Vagina (tissue), 2 donors: Measurements from ENCODE around the gene MAZ. TPM values are rescaled to one million over a fixed set of nuclear protein-coding genes. Genes with fewer than 3 reads are reported as not detected.
"Not testable (repeated sequence)": the region's sequence is repeated elsewhere in the genome, so short reads cannot be mapped to it uniquely, and the experiment has no call there.

ENCODE experiments used
- DNase-seq, 2 donors: peaks; one replicate each; pipeline ENCODE4 v3.0.0-alpha.2; 2017; ENCODE audit errors: extremely low spot score in 2 of 2
- H3K27ac ChIP-seq: fragments of 200-600 bp; sonication (generic); one replicate; pipeline ENCODE4 v1.5.1; 2019
- H3K27me3 ChIP-seq: fragments of 200-600 bp; sonication (generic); one replicate; pipeline ENCODE4 v1.5.1; 2019
- H3K36me3 ChIP-seq, 2 donors: fragments of 200-600 bp; sonication (generic); one replicate each; pipeline ENCODE4 v1.5.1; 2017 to 2019
- H3K4me1 ChIP-seq: fragments of 200-600 bp; sonication (generic); one replicate; pipeline ENCODE4 v1.5.1; 2019
- H3K4me3 ChIP-seq, 2 donors: fragments of 200-600 bp; sonication (generic); 1 replicate in 1 of 2; 2 replicates in 1 of 2; pipeline ENCODE4 v1.5.1; 2016 to 2019
- H3K9me3 ChIP-seq: fragments of 200-600 bp; sonication (generic); one replicate; pipeline ENCODE4 v1.5.1; 2019
- CTCF ChIP-seq, 3 experiments: fragments of 450-650 bp in 2 of 3; fragments of 200-600 bp in 1 of 3; sonication (generic) in 1 of 3; IDR thresholded peaks; one replicate each; pipeline ENCODE4 v1.5.1; 2017 to 2019; ENCODE audit warnings: antibody characterized with exemption in 3 of 3, mild to moderate bottlenecking in 2 of 3, moderate library complexity in 2 of 3
- POLR2A ChIP-seq, 2 donors: fragments of 450-650 bp; IDR thresholded peaks; one replicate each; pipeline ENCODE4 v1.6.1; 2017; ENCODE audit warnings: antibody characterized with exemption in 2 of 2, mild to moderate bottlenecking in 2 of 2, moderate library complexity in 2 of 2
- POLR2AphosphoS5 ChIP-seq, 2 donors: sonication (generic); formaldehyde crosslinking; IDR thresholded peaks; one replicate each; pipeline ENCODE4 v1.9.0; 2017; ENCODE audit warnings: antibody characterized with exemption in 2 of 2, mild to moderate bottlenecking in 2 of 2, low read depth in 1 of 2; ENCODE audit not compliant: insufficient read depth in 1 of 2
- intact Hi-C: fragments of 100-400 bp; cut with DNase I; formaldehyde crosslinking; loops from one replicate; pipeline ENCODE4 v1.15.1; 2023
- total RNA-seq: library from RNA; depleted of rRNA; stranded (reverse); fragments of >200 nt; gene quantifications from one replicate; pipeline ENCODE4 v1.2.3, GENCODE V29; 2016

Gene MAZ
- total RNA-seq, 1 donor from 2014 or later = 87.7 TPM

GRCh38 chr16:29769507-29769906 is 36.8 kb upstream of the MAZ start:
- H3K27me3 ChIP-seq = no peaks in the 10 kb centered on the region
- H3K36me3 ChIP-seq = no peaks in the 10 kb centered on the region
- intact Hi-C loops = no loop called here
- TF ChIP-seq POLR2A (IDR thresholded peaks at IDR 0.05) = no peak
- no peak for TF ChIP-seq POLR2AphosphoS5 (IDR thresholded peaks at IDR 0.05; ENCODE audit: insufficient read depth in 1 of 2, low read depth in 1 of 2)
- TF ChIP-seq CTCF (IDR thresholded peaks at IDR 0.05) = no peak
- H3K4me1 ChIP-seq = no peaks in the 10 kb centered on the region
- no peak overlapping the region for H3K4me3 ChIP-seq
- no peak overlapping the region for H3K27ac ChIP-seq
- no peak for DNase-seq
- H3K9me3 ChIP-seq = no peaks in the 10 kb centered on the region

GRCh38 chr16:29770250-29770929 is 35.9 kb upstream of the MAZ start:
- Histone ChIP-seq H3K9me3 (no peaks in the 10 kb centered on the region), H3K27ac (no peak overlapping the region), H3K36me3 (no peaks in the 10 kb centered on the region), H3K4me1 (no peaks in the 10 kb centered on the region), H3K27me3 (no peaks in the 10 kb centered on the region), H3K4me3 (no peak overlapping the region)
- no peak for DNase-seq
- no peak for TF ChIP-seq POLR2A (IDR thresholded peaks at IDR 0.05)
- TF ChIP-seq POLR2AphosphoS5 (IDR thresholded peaks at IDR 0.05; ENCODE audit: insufficient read depth in 1 of 2, low read depth in 1 of 2) = no peak
- no peak for TF ChIP-seq CTCF (IDR thresholded peaks at IDR 0.05)
- intact Hi-C loops = no loop called here

GRCh38 chr16:29772330-29772729 is 34.0 kb upstream of the MAZ start:
- H3K27me3 ChIP-seq, H3K4me1 ChIP-seq, DNase-seq, H3K36me3 ChIP-seq, H3K9me3 ChIP-seq, H3K27ac ChIP-seq, intact Hi-C loops, H3K4me3 ChIP-seq: not testable (repeated sequence)

- Histone ChIP-seq H3K4me3 (no peak overlapping the region), H3K9me3 (no peaks in the 10 kb centered on the region), H3K4me1 (no peaks in the 10 kb centered on the region), H3K27me3 (no peaks in the 10 kb centered on the region), H3K27ac (no peak overlapping the region), H3K36me3 (no peaks in the 10 kb centered on the region)
- intact Hi-C loops = no loop called here
- TF ChIP-seq POLR2A (IDR thresholded peaks at IDR 0.05) = no peak
- no peak for TF ChIP-seq POLR2AphosphoS5 (IDR thresholded peaks at IDR 0.05; ENCODE audit: insufficient read depth in 1 of 2, low read depth in 1 of 2)
- TF ChIP-seq CTCF (IDR thresholded peaks at IDR 0.05) = no peak
- no peak for DNase-seq
These were observed 31.6 kb upstream of the MAZ start for GRCh38 chr16:29774730-29775129.

- DNase-seq = no peak
- intact Hi-C loops = no loop called here
- TF ChIP-seq POLR2A (IDR thresholded peaks at IDR 0.05) (no peak), POLR2AphosphoS5 (IDR thresholded peaks at IDR 0.05; ENCODE audit: insufficient read depth in 1 of 2, low read depth in 1 of 2) (no peak), CTCF (IDR thresholded peaks at IDR 0.05) (no peak)
These were observed 30.5 kb upstream of the MAZ start for GRCh38 chr16:29775742-29776408.

More at GRCh38 chr16:29775742-29776408, 30.5 kb upstream of the MAZ start:
- Histone ChIP-seq H3K4me1 (no peaks in the 10 kb centered on the region), H3K9me3 (no peaks in the 10 kb centered on the region), H3K27me3 (no peaks in the 10 kb centered on the region), H3K4me3 (no peak overlapping the region), H3K36me3 (no peaks in the 10 kb centered on the region), H3K27ac (no peak overlapping the region)
